HG02763 (cell line): ENCODE results near the gene PRELID2.
"Not testable (repeated sequence)": the region's sequence is repeated elsewhere in the genome, so short reads cannot be mapped to it uniquely, and the experiment has no call there.

Experiments
- ATAC-seq: cut with Tn5 transposase; IDR thresholded peaks from one replicate; pipeline ENCODE4 v1.9.1; 2021; ENCODE audit warnings: mild to moderate bottlenecking, moderate library complexity; ENCODE audit not compliant: unreplicated experiment

Gene PRELID2

GRCh38 chr5:145798503-145798902 lies 36.6 kb downstream of the PRELID2 start:
- ATAC-seq = not testable (repeated sequence)

- ATAC-seq = no peak
Measured at GRCh38 chr5:145797336-145797735, 37.8 kb downstream of the PRELID2 start.

- no peak for ATAC-seq
Measured at GRCh38 chr5:145796318-145796717, 38.8 kb downstream of the PRELID2 start.

GRCh38 chr5:145793574-145793973 lies 41.6 kb downstream of the PRELID2 start:
- no peak for ATAC-seq

- no peak for ATAC-seq
Measured at GRCh38 chr5:145792840-145793239, 42.3 kb downstream of the PRELID2 start.

- ATAC-seq = no peak
Measured at GRCh38 chr5:145791866-145792265, 43.3 kb downstream of the PRELID2 start.

- no peak for ATAC-seq
Measured at GRCh38 chr5:145787996-145788395, 47.1 kb downstream of the PRELID2 start.

GRCh38 chr5:145787507-145787906 lies 47.6 kb downstream of the PRELID2 start:
- no peak for ATAC-seq

GRCh38 chr5:145787001-145787400 lies 48.1 kb downstream of the PRELID2 start:
- no peak for ATAC-seq

- no peak for ATAC-seq
Measured at GRCh38 chr5:145780982-145781381, 54.2 kb downstream of the PRELID2 start.

- no peak for ATAC-seq
Measured at GRCh38 chr5:145778144-145778900, 56.8 kb downstream of the PRELID2 start.

- no peak for ATAC-seq
Measured at GRCh38 chr5:145777445-145778063, 57.6 kb downstream of the PRELID2 start.

GRCh38 chr5:145776886-145777285 lies 58.3 kb downstream of the PRELID2 start:
- no peak for ATAC-seq

- ATAC-seq = no peak
Measured at GRCh38 chr5:145775893-145776444, 59.2 kb downstream of the PRELID2 start.

- no peak for ATAC-seq
Measured at GRCh38 chr5:145775411-145775810, 59.7 kb downstream of the PRELID2 start.

GRCh38 chr5:145774442-145774841 lies 60.7 kb downstream of the PRELID2 start:
- ATAC-seq = no peak

- ATAC-seq = no peak
Measured at GRCh38 chr5:145772466-145772865, 62.7 kb downstream of the PRELID2 start.

- no peak for ATAC-seq
Measured at GRCh38 chr5:145768863-145769262, 66.3 kb downstream of the PRELID2 start.

GRCh38 chr5:145764325-145764724 lies 70.8 kb downstream of the PRELID2 start:
- no peak for ATAC-seq

GRCh38 chr5:145762833-145763232 lies 72.3 kb downstream of the PRELID2 start:
- no peak for ATAC-seq

GRCh38 chr5:145761254-145761653 lies 73.9 kb downstream of the PRELID2 start:
- no peak for ATAC-seq

GRCh38 chr5:145760660-145761059 lies 74.5 kb downstream of the PRELID2 start:
- ATAC-seq = no peak
